ENCODE measurements around the gene ERFL.

DNA sequence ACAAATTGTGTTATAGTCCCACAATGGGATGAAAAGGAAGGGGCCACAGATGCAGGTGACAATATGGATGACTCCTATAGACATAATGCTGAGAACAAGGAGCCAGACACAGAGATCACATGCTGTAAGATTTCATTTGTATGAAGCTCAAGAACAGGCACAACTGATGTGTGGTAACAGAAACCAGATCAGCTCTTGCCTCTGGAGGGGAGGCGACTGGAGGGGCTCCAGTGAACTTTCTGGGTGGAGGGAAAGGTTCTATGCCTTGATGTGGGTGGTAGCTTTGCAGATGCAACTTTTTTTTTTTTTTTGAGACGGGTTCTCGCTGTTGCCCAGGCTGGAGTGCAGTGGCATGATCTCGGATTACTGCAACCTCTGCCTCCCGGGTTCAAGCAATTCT is 36.9 kb upstream of the ERFL start:
- TF ChIP-seq RFX5 (IDR thresholded peaks at IDR 0.05; ENCODE audit: low read length) (no peak), CTCF (IDR thresholded peaks at IDR 0.05) (no peak), MXI1 (IDR thresholded peaks at IDR 0.05; ENCODE audit: low read depth, low read length) (no peak), RAD21 (IDR thresholded peaks at IDR 0.05; ENCODE audit: low read length) (no peak), TEAD4 (IDR thresholded peaks at IDR 0.05; ENCODE audit: borderline replicate concordance, insufficient read depth) (no peak), EP300 (IDR thresholded peaks at IDR 0.05; ENCODE audit: borderline replicate concordance in 1 of 2, low read depth in 1 of 2, low read length in 1 of 2) (no peak), EZH2phosphoT487 (IDR thresholded peaks at IDR 0.05; ENCODE audit: borderline replicate concordance, low read depth) (no peak), TAF1 (IDR thresholded peaks at IDR 0.05; ENCODE audit: borderline replicate concordance, low read depth, low read length) (no peak), MAX (IDR thresholded peaks at IDR 0.05; ENCODE audit: low read depth) (no peak), POLR2AphosphoS5 (IDR thresholded peaks at IDR 0.05; ENCODE audit: low read depth, low read length) (no peak), JUND (IDR thresholded peaks at IDR 0.05) (no peak)
- TF ChIP-seq, protein P1, sequence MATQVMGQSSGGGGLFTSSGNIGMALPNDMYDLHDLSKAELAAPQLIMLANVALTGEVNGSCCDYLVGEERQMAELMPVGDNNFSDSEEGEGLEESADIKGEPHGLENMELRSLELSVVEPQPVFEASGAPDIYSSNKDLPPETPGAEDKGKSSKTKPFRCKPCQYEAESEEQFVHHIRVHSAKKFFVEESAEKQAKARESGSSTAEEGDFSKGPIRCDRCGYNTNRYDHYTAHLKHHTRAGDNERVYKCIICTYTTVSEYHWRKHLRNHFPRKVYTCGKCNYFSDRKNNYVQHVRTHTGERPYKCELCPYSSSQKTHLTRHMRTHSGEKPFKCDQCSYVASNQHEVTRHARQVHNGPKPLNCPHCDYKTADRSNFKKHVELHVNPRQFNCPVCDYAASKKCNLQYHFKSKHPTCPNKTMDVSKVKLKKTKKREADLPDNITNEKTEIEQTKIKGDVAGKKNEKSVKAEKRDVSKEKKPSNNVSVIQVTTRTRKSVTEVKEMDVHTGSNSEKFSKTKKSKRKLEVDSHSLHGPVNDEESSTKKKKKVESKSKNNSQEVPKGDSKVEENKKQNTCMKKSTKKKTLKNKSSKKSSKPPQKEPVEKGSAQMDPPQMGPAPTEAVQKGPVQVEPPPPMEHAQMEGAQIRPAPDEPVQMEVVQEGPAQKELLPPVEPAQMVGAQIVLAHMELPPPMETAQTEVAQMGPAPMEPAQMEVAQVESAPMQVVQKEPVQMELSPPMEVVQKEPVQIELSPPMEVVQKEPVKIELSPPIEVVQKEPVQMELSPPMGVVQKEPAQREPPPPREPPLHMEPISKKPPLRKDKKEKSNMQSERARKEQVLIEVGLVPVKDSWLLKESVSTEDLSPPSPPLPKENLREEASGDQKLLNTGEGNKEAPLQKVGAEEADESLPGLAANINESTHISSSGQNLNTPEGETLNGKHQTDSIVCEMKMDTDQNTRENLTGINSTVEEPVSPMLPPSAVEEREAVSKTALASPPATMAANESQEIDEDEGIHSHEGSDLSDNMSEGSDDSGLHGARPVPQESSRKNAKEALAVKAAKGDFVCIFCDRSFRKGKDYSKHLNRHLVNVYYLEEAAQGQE (IDR thresholded peaks at IDR 0.05; ENCODE audit: low read depth, low read length): no peak
- TF ChIP-seq, protein P2, sequence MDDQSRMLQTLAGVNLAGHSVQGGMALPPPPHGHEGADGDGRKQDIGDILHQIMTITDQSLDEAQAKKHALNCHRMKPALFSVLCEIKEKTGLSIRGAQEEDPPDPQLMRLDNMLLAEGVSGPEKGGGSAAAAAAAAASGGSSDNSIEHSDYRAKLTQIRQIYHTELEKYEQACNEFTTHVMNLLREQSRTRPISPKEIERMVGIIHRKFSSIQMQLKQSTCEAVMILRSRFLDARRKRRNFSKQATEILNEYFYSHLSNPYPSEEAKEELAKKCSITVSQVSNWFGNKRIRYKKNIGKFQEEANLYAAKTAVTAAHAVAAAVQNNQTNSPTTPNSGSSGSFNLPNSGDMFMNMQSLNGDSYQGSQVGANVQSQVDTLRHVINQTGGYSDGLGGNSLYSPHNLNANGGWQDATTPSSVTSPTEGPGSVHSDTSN (IDR thresholded peaks at IDR 0.05): no peak
